Endodermal cell (in vitro differentiated cells): ENCODE data around the gene CREG1. TPM values are rescaled to one million over a fixed set of nuclear protein-coding genes. Genes with fewer than 3 reads are reported as not detected.

ENCODE experiments used
- DNase-seq: peaks from one replicate; pipeline ENCODE4 v3.0.0-alpha.2; 2017
- H3K27ac ChIP-seq: 2 replicates; pipeline ENCODE4 v1.5.1; 2013; ENCODE audit warnings: mild to moderate bottlenecking, low read depth, low read length, moderate library complexity
- H3K27me3 ChIP-seq: 2 replicates; pipeline ENCODE4 v1.6.1; 2013; ENCODE audit warnings: mild to moderate bottlenecking, low read length, moderate library complexity; ENCODE audit not compliant: insufficient read depth, control insufficient read depth, poor library complexity, severe bottlenecking
- H3K36me3 ChIP-seq: 2 replicates; pipeline ENCODE4 v1.7.0; 2013; ENCODE audit warnings: mild to moderate bottlenecking, low read length, moderate library complexity; ENCODE audit not compliant: control insufficient read depth, insufficient read depth
- H3K4me1 ChIP-seq: one replicate; pipeline ENCODE4 v1.7.0; 2013; ENCODE audit warnings: low read length; ENCODE audit not compliant: control insufficient read depth, insufficient read depth
- H3K4me3 ChIP-seq: 2 replicates; pipeline ENCODE4 v1.5.1; 2013; ENCODE audit warnings: mild to moderate bottlenecking, low read length, moderate library complexity
- H3K9ac ChIP-seq: 2 replicates; pipeline ENCODE4 v1.6.1; 2013; ENCODE audit warnings: mild to moderate bottlenecking, low read length, moderate library complexity; ENCODE audit not compliant: poor library complexity, severe bottlenecking; ENCODE audit errors: extremely low read depth
- H3K9me3 ChIP-seq: 2 replicates; pipeline ENCODE4 v1.6.1; 2013; ENCODE audit warnings: mild to moderate bottlenecking, low read length, moderate library complexity; ENCODE audit not compliant: control insufficient read depth
- H3K27ac Mint-ChIP-seq: 2 replicates; pipeline ENCODE4 v1.8.0; 2020; ENCODE audit warnings: mixed read lengths
- H3K27me3 Mint-ChIP-seq: 2 replicates; pipeline ENCODE4 v1.8.0; 2021; ENCODE audit warnings: mild to moderate bottlenecking, mixed read lengths; ENCODE audit not compliant: insufficient read depth
- H3K36me3 Mint-ChIP-seq: 2 replicates; pipeline ENCODE4 v1.8.0; 2020; ENCODE audit warnings: low read depth, mixed read lengths
- H3K4me1 Mint-ChIP-seq: 2 replicates; pipeline ENCODE4 v1.8.0; 2020; ENCODE audit warnings: mixed read lengths
- H3K4me3 Mint-ChIP-seq: 2 replicates; pipeline ENCODE4 v1.8.0; 2020; ENCODE audit warnings: mild to moderate bottlenecking, moderate library complexity, mixed read lengths
- H3K9me3 Mint-ChIP-seq: 2 replicates; pipeline ENCODE4 v1.8.0; 2020; ENCODE audit warnings: mild to moderate bottlenecking, mixed read lengths
- CTCF ChIP-seq: fragments of 200-600 bp; sonication (generic); conservative IDR thresholded peaks from 2 replicates; pipeline ENCODE4 v1.5.0; 2021; ENCODE audit warnings: antibody characterized with exemption, mild to moderate bottlenecking
- WGBS, 2 experiments: methylation state at CpG; one replicate each; pipeline versions ENCODE4 v1.1.5 to v1.1.7; 2013; ENCODE audit warnings: missing lambda C conversion rate in 2 of 2, mixed read lengths in 1 of 2; ENCODE audit not compliant: insufficient coverage in 1 of 2, insufficient read length in 1 of 2; 5-methylcytosine and 5-hydroxymethylcytosine counted together
- total RNA-seq, 2 donors: library from RNA; stranded (reverse); fragmentation: NEBNext Ultra II Directional in 1 of 2; extraction: Animal tissue kit (Norgen Biotek cat#: 25700) in 1 of 2; gene quantifications; 2 replicates in 1 of 2; 3 replicates in 1 of 2; pipeline ENCODE4 v1.2.1, GENCODE V29; 2021

CREG1 gene
- total RNA-seq, 2 donors from 2014 or later: 19.0 to 19.7 TPM

- Histone ChIP-seq H3K4me1 (no peaks in the 10 kb centered on the region), H3K27me3 (no peaks in the 10 kb centered on the region), H3K9me3 (no peaks in the 10 kb centered on the region), H3K4me3 (no peak overlapping the region), H3K9ac (no peak overlapping the region), H3K36me3 (no peaks in the 10 kb centered on the region), H3K27ac (no peak overlapping the region)
- 89 to 94% methylated on average over 3 to 5 of the region's 5 CpGs for WGBS, 2 experiments
- Mint-ChIP-seq H3K4me1 (peaks cover 7% of the 10 kb centered on the region), H3K27ac (no peak overlapping the region), H3K4me3 (no peak overlapping the region), H3K36me3 (no peaks in the 10 kb centered on the region), H3K9me3 (no peaks in the 10 kb centered on the region), H3K27me3 (peaks cover 6% of the 10 kb centered on the region)
- peak; percentile 70 for DNase-seq
- peak; percentile 47 for TF ChIP-seq CTCF
Observed at GRCh38 chr1:167564612-167565270, 11.2 kb upstream of the CREG1 start.

GRCh38 chr1:167563579-167564246 is 10.2 kb upstream of the CREG1 start:
- no peaks in the 10 kb centered on the region for H3K9me3 Mint-ChIP-seq
- Histone ChIP-seq H3K4me3 (no peak overlapping the region), H3K9me3 (no peaks in the 10 kb centered on the region), H3K27ac (no peak overlapping the region), H3K36me3 (no peaks in the 10 kb centered on the region), H3K27me3 (no peaks in the 10 kb centered on the region), H3K9ac (no peak overlapping the region), H3K4me1 (no peaks in the 10 kb centered on the region)
- peaks cover 6% of the 10 kb centered on the region for H3K27me3 Mint-ChIP-seq
- 82 to 85% methylated on average over 7 of the region's 7 CpGs for WGBS, 2 experiments
- TF ChIP-seq CTCF: no peak
- H3K4me3 Mint-ChIP-seq: no peak overlapping the region
- H3K27ac Mint-ChIP-seq: no peak overlapping the region
- peaks cover 7% of the 10 kb centered on the region for H3K4me1 Mint-ChIP-seq
- DNase-seq: no peak
- H3K36me3 Mint-ChIP-seq: no peaks in the 10 kb centered on the region

GRCh38 chr1:167562702-167563101 is 9.1 kb upstream of the CREG1 start:
- no peaks in the 10 kb centered on the region for H3K36me3 Mint-ChIP-seq
- H3K27ac Mint-ChIP-seq: no peak overlapping the region
- no peak overlapping the region for H3K4me3 Mint-ChIP-seq
- Histone ChIP-seq H3K4me1 (no peaks in the 10 kb centered on the region), H3K9me3 (no peaks in the 10 kb centered on the region), H3K27me3 (no peaks in the 10 kb centered on the region), H3K9ac (no peak overlapping the region), H3K36me3 (no peaks in the 10 kb centered on the region), H3K4me3 (no peak overlapping the region), H3K27ac (no peak overlapping the region)
- TF ChIP-seq CTCF: no peak
- peaks cover 6% of the 10 kb centered on the region for H3K27me3 Mint-ChIP-seq
- no peak for DNase-seq
- H3K9me3 Mint-ChIP-seq: no peaks in the 10 kb centered on the region
- 94 to 100% methylated on average over 1 of the region's 1 CpG for WGBS, 2 experiments
- H3K4me1 Mint-ChIP-seq: peaks cover 7% of the 10 kb centered on the region
